Measurements from ENCODE around the gene DNAJB4. TPM values are rescaled to one million over a fixed set of nuclear protein-coding genes. Genes with fewer than 3 reads are reported as not detected.

The DNAJB4 gene
- total RNA-seq, 2 donors from 2014 or later: 41.0 to 59.8 TPM

- TF ChIP-seq CTCF (IDR thresholded peaks at IDR 0.05): no peak
- no peaks in the 10 kb centered on the region for H3K9me3 ChIP-seq
- H3K4me3 ChIP-seq: no peak overlapping the region
- peaks cover 0 to 3% of the 10 kb centered on the region in 2 donors for H3K4me1 ChIP-seq (ENCODE audit: control insufficient read depth in 1 of 2, low read depth in 2 of 2)
- no peak overlapping the region for H3K27ac ChIP-seq
- no peaks in the 10 kb centered on the region for H3K27me3 ChIP-seq (replicated peaks; ENCODE audit: insufficient read depth)
- no peaks in the 10 kb centered on the region for H3K36me3 ChIP-seq
- ATAC-seq (ENCODE audit: insufficient number of reproducible peaks, low FRiP score, low read depth) (no peak), DNase-seq (ENCODE audit: low spot score) (no peak)
Observed at GRCh38 chr1:78036450-78036849, 31.7 kb downstream of the DNAJB4 start.

DNA sequence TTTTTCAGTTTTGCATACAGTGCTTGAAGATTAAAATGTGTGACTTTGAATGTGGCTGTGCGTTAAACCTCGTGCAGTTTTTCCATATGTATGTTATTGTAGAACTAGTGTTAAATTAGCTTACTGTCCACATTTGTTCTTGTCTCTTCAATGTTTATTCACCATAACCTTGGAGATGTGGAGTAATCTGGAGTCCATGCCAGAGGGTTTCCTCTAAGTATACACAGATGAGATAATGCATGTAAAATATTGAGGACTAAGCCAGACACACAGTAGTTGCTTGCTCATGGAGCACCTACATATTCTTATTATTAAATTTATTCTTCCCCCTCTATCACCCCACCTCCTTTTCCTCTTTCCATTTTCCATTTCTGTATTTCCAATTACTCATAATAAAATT lies 33.3 kb downstream of the DNAJB4 start:
- Histone ChIP-seq H3K27ac (no peak overlapping the region), H3K4me3 (no peak overlapping the region), H3K4me1 (ENCODE audit: control insufficient read depth in 1 of 2, low read depth in 2 of 2) (peaks cover 0 to 3% of the 10 kb centered on the region in 2 donors), H3K9me3 (no peaks in the 10 kb centered on the region), H3K36me3 (no peaks in the 10 kb centered on the region), H3K27me3 (replicated peaks; ENCODE audit: insufficient read depth) (no peaks in the 10 kb centered on the region)
- no peak for ATAC-seq (ENCODE audit: insufficient number of reproducible peaks, low FRiP score, low read depth)
- no peak for TF ChIP-seq CTCF (IDR thresholded peaks at IDR 0.05)
- no peak for DNase-seq (ENCODE audit: low spot score)

GRCh38 chr1:78038491-78038939 lies 33.8 kb downstream of the DNAJB4 start:
- no peaks in the 10 kb centered on the region for H3K9me3 ChIP-seq
- peaks cover 0 to 3% of the 10 kb centered on the region in 2 donors for H3K4me1 ChIP-seq (ENCODE audit: control insufficient read depth in 1 of 2, low read depth in 2 of 2)
- no peak overlapping the region for H3K27ac ChIP-seq
- no peaks in the 10 kb centered on the region for H3K27me3 ChIP-seq (replicated peaks; ENCODE audit: insufficient read depth)
- DNase-seq (ENCODE audit: low spot score) (no peak), ATAC-seq (ENCODE audit: insufficient number of reproducible peaks, low FRiP score, low read depth) (no peak)
- no peak overlapping the region for H3K4me3 ChIP-seq
- H3K36me3 ChIP-seq: no peaks in the 10 kb centered on the region
- TF ChIP-seq CTCF (IDR thresholded peaks at IDR 0.05): no peak

- ATAC-seq (ENCODE audit: insufficient number of reproducible peaks, low FRiP score, low read depth) (no peak), DNase-seq (ENCODE audit: low spot score) (no peak)
- Histone ChIP-seq H3K36me3 (no peaks in the 10 kb centered on the region), H3K9me3 (no peaks in the 10 kb centered on the region), H3K27me3 (replicated peaks; ENCODE audit: insufficient read depth) (no peaks in the 10 kb centered on the region), H3K4me1 (ENCODE audit: control insufficient read depth in 1 of 2, low read depth in 2 of 2) (peaks cover 3 to 4% of the 10 kb centered on the region in 2 donors), H3K4me3 (no peak overlapping the region), H3K27ac (no peak overlapping the region)
- no peak for TF ChIP-seq CTCF (IDR thresholded peaks at IDR 0.05)
Observed at GRCh38 chr1:78040484-78041089, 35.8 kb downstream of the DNAJB4 start.

GRCh38 chr1:78043436-78043835 lies 38.7 kb downstream of the DNAJB4 start:
- peaks cover under 1 to 4% of the 10 kb centered on the region in 2 donors for H3K4me1 ChIP-seq (ENCODE audit: control insufficient read depth in 1 of 2, low read depth in 2 of 2)
- H3K9me3 ChIP-seq: no peaks in the 10 kb centered on the region
- no peaks in the 10 kb centered on the region for H3K27me3 ChIP-seq (replicated peaks; ENCODE audit: insufficient read depth)
- H3K36me3 ChIP-seq: no peaks in the 10 kb centered on the region
- H3K27ac ChIP-seq: no peak overlapping the region
- ATAC-seq (ENCODE audit: insufficient number of reproducible peaks, low FRiP score, low read depth): no peak
- no peak for TF ChIP-seq CTCF (IDR thresholded peaks at IDR 0.05)
- no peak overlapping the region for H3K4me3 ChIP-seq
- DNase-seq (ENCODE audit: low spot score): no peak
